ENCODE measurements around the gene SPECC1L. TPM values are rescaled to one million over a fixed set of nuclear protein-coding genes. Genes with fewer than 3 reads are reported as not detected.
"Not testable (repeated sequence)": the region's sequence is repeated elsewhere in the genome, so short reads cannot be mapped to it uniquely, and the experiment has no call there.

Gene SPECC1L
- total RNA-seq, 2 donors from 2014 or later: 59.4 to 61.8 TPM

GRCh38 chr22:24302591-24302990, 32.0 kb downstream of the SPECC1L start:
- no peak for DNase-seq
- Mint-ChIP-seq H3K27ac (no peak overlapping the region), H3K9me3 (no peaks in the 10 kb centered on the region), H3K4me1 (ENCODE audit: low read depth) (peaks cover 61% of the 10 kb centered on the region), H3K27me3 (ENCODE audit: low read depth) (no peaks in the 10 kb centered on the region), H3K36me3 (ENCODE audit: insufficient read depth in 2 of 2) (peaks cover 10 to 24% of the 10 kb centered on the region in 2 donors), H3K4me3 (no peak overlapping the region)
- no peak for ATAC-seq (replicated peaks in 1 of 2)

GRCh38 chr22:24303007-24303406, 32.4 kb downstream of the SPECC1L start:
- no peaks in the 10 kb centered on the region for H3K9me3 Mint-ChIP-seq
- ATAC-seq (replicated peaks in 1 of 2) (no peak), DNase-seq (no peak)
- H3K36me3 Mint-ChIP-seq (ENCODE audit: insufficient read depth in 2 of 2): peaks cover 10 to 24% of the 10 kb centered on the region in 2 donors
- peaks cover 61% of the 10 kb centered on the region for H3K4me1 Mint-ChIP-seq (ENCODE audit: low read depth)
- H3K27ac Mint-ChIP-seq: no peak overlapping the region
- H3K27me3 Mint-ChIP-seq (ENCODE audit: low read depth): no peaks in the 10 kb centered on the region
- H3K4me3 Mint-ChIP-seq: no peak overlapping the region

GRCh38 chr22:24304062-24304675, 33.5 kb downstream of the SPECC1L start:
- H3K27ac Mint-ChIP-seq: no peak overlapping the region
- H3K9me3 Mint-ChIP-seq: no peaks in the 10 kb centered on the region
- peaks cover 10 to 24% of the 10 kb centered on the region in 2 donors for H3K36me3 Mint-ChIP-seq (ENCODE audit: insufficient read depth in 2 of 2)
- peak in 1 of 2 donors; percentile 15 for ATAC-seq (replicated peaks in 1 of 2)
- peak overlapping the region in 1 of 2 donors; percentile 5 for H3K4me3 Mint-ChIP-seq
- DNase-seq: no peak
- peaks cover 53% of the 10 kb centered on the region for H3K4me1 Mint-ChIP-seq (ENCODE audit: low read depth)
- no peaks in the 10 kb centered on the region for H3K27me3 Mint-ChIP-seq (ENCODE audit: low read depth)

- DNase-seq (peak; percentile 23 to 36), ATAC-seq (replicated peaks in 1 of 2) (peak; percentile 94)
- H3K4me1 Mint-ChIP-seq (ENCODE audit: low read depth): peaks cover 48% of the 10 kb centered on the region
- H3K27ac Mint-ChIP-seq: peak overlapping the region; percentile 2
- H3K9me3 Mint-ChIP-seq: no peaks in the 10 kb centered on the region
- H3K36me3 Mint-ChIP-seq (ENCODE audit: insufficient read depth in 2 of 2): peaks cover 10 to 25% of the 10 kb centered on the region in 2 donors
- peak overlapping the region; percentile 17 to 31 for H3K4me3 Mint-ChIP-seq
- H3K27me3 Mint-ChIP-seq (ENCODE audit: low read depth): no peaks in the 10 kb centered on the region
Measured at GRCh38 chr22:24305260-24305692, 34.6 kb downstream of the SPECC1L start.

- H3K36me3 Mint-ChIP-seq (ENCODE audit: insufficient read depth in 2 of 2): peaks cover 10 to 19% of the 10 kb centered on the region in 2 donors
- peak overlapping the region; percentile 24 for H3K27ac Mint-ChIP-seq
- H3K4me1 Mint-ChIP-seq (ENCODE audit: low read depth): no peaks in the 10 kb centered on the region
- no peak overlapping the region for H3K4me3 Mint-ChIP-seq
- no peaks in the 10 kb centered on the region for H3K9me3 Mint-ChIP-seq
- no peak for DNase-seq
- H3K27me3 Mint-ChIP-seq (ENCODE audit: low read depth): no peaks in the 10 kb centered on the region
- ATAC-seq (replicated peaks in 1 of 2): no peak
Measured at GRCh38 chr22:24310969-24311368, 40.3 kb downstream of the SPECC1L start.

- Mint-ChIP-seq H3K36me3 (ENCODE audit: insufficient read depth in 2 of 2) (peaks cover 8 to 11% of the 10 kb centered on the region in 2 donors), H3K27me3 (ENCODE audit: low read depth) (no peaks in the 10 kb centered on the region), H3K9me3 (no peaks in the 10 kb centered on the region), H3K4me1 (ENCODE audit: low read depth) (no peaks in the 10 kb centered on the region), H3K4me3 (no peak overlapping the region), H3K27ac (no peak overlapping the region)
- no peak for ATAC-seq (replicated peaks in 1 of 2)
- no peak for DNase-seq
Measured at GRCh38 chr22:24315367-24315966, 44.8 kb downstream of the SPECC1L start.

GRCh38 chr22:24316264-24316663, 45.6 kb downstream of the SPECC1L start:
- peaks cover 8 to 14% of the 10 kb centered on the region in 2 donors for H3K36me3 Mint-ChIP-seq (ENCODE audit: insufficient read depth in 2 of 2)
- H3K4me3 Mint-ChIP-seq; DNase-seq; H3K9me3 Mint-ChIP-seq; H3K27me3 Mint-ChIP-seq (ENCODE audit: low read depth); H3K4me1 Mint-ChIP-seq (ENCODE audit: low read depth); ATAC-seq (replicated peaks in 1 of 2); H3K27ac Mint-ChIP-seq: not testable (repeated sequence)

- not testable (repeated sequence) for ATAC-seq (replicated peaks in 1 of 2); H3K9me3 Mint-ChIP-seq; DNase-seq; H3K4me3 Mint-ChIP-seq; H3K27me3 Mint-ChIP-seq (ENCODE audit: low read depth); H3K27ac Mint-ChIP-seq; H3K4me1 Mint-ChIP-seq (ENCODE audit: low read depth)
- H3K36me3 Mint-ChIP-seq (ENCODE audit: insufficient read depth in 2 of 2): peaks cover 8 to 14% of the 10 kb centered on the region in 2 donors
Measured at GRCh38 chr22:24317511-24317910, 46.9 kb downstream of the SPECC1L start.

- H3K27me3 Mint-ChIP-seq (ENCODE audit: low read depth): no peaks in the 10 kb centered on the region
- no peak overlapping the region for H3K27ac Mint-ChIP-seq
- no peaks in the 10 kb centered on the region for H3K9me3 Mint-ChIP-seq
- H3K4me3 Mint-ChIP-seq: no peak overlapping the region
- DNase-seq (no peak), ATAC-seq (replicated peaks in 1 of 2) (no peak)
- H3K4me1 Mint-ChIP-seq (ENCODE audit: low read depth): peaks cover 10% of the 10 kb centered on the region
- H3K36me3 Mint-ChIP-seq (ENCODE audit: insufficient read depth in 2 of 2): peaks cover 8 to 11% of the 10 kb centered on the region in 2 donors
Measured at GRCh38 chr22:24319451-24319850, 48.8 kb downstream of the SPECC1L start.

GRCh38 chr22:24321999-24322398, 51.4 kb downstream of the SPECC1L start:
- H3K4me1 Mint-ChIP-seq (ENCODE audit: low read depth): peaks cover 28% of the 10 kb centered on the region
- no peak overlapping the region for H3K4me3 Mint-ChIP-seq
- no peaks in the 10 kb centered on the region for H3K9me3 Mint-ChIP-seq
- H3K27ac Mint-ChIP-seq: no peak overlapping the region
- H3K27me3 Mint-ChIP-seq (ENCODE audit: low read depth): no peaks in the 10 kb centered on the region
- DNase-seq: no peak
- ATAC-seq (replicated peaks in 1 of 2): no peak
- H3K36me3 Mint-ChIP-seq (ENCODE audit: insufficient read depth in 2 of 2): peaks cover 2 to 7% of the 10 kb centered on the region in 2 donors

- peaks cover 2 to 7% of the 10 kb centered on the region in 2 donors for H3K36me3 Mint-ChIP-seq (ENCODE audit: insufficient read depth in 2 of 2)
- no peak overlapping the region for H3K4me3 Mint-ChIP-seq
- H3K4me1 Mint-ChIP-seq (ENCODE audit: low read depth): peaks cover 28% of the 10 kb centered on the region
- no peaks in the 10 kb centered on the region for H3K27me3 Mint-ChIP-seq (ENCODE audit: low read depth)
- DNase-seq (no peak), ATAC-seq (replicated peaks in 1 of 2) (no peak)
- H3K9me3 Mint-ChIP-seq: no peaks in the 10 kb centered on the region
- no peak overlapping the region for H3K27ac Mint-ChIP-seq
Measured at GRCh38 chr22:24322522-24322921, 51.9 kb downstream of the SPECC1L start.

- no peak for DNase-seq
Measured at GRCh38 chr22:24323233-24323632, 52.6 kb downstream of the SPECC1L start.

GRCh38 chr22:24323695-24324094, 53.1 kb downstream of the SPECC1L start:
- peaks cover 28% of the 10 kb centered on the region for H3K4me1 Mint-ChIP-seq (ENCODE audit: low read depth)
- no peaks in the 10 kb centered on the region for H3K9me3 Mint-ChIP-seq
- no peak overlapping the region for H3K4me3 Mint-ChIP-seq
- H3K36me3 Mint-ChIP-seq (ENCODE audit: insufficient read depth in 2 of 2): peaks cover 2 to 7% of the 10 kb centered on the region in 2 donors
- no peak for ATAC-seq (replicated peaks in 1 of 2)
- no peak for DNase-seq
- no peaks in the 10 kb centered on the region for H3K27me3 Mint-ChIP-seq (ENCODE audit: low read depth)
- H3K27ac Mint-ChIP-seq: peak overlapping the region; percentile 41

More at GRCh38 chr22:24323233-24323632, 52.6 kb downstream of the SPECC1L start:
- peaks cover 28% of the 10 kb centered on the region for H3K4me1 Mint-ChIP-seq (ENCODE audit: low read depth)
- no peaks in the 10 kb centered on the region for H3K9me3 Mint-ChIP-seq
- no peak overlapping the region for H3K27ac Mint-ChIP-seq
- ATAC-seq (replicated peaks in 1 of 2): no peak
- no peaks in the 10 kb centered on the region for H3K27me3 Mint-ChIP-seq (ENCODE audit: low read depth)
- no peak overlapping the region for H3K4me3 Mint-ChIP-seq
- peaks cover 2 to 7% of the 10 kb centered on the region in 2 donors for H3K36me3 Mint-ChIP-seq (ENCODE audit: insufficient read depth in 2 of 2)

Data from activated T-cell treated with anti-CD3 and anti-CD28 coated beads, Interleukin-2, amount 50 U/mL, for 72 hours (primary cell).